HG02938 (cell line): ENCODE results near the gene C1QTNF1.

Source experiments
- ATAC-seq: cut with Tn5 transposase; IDR thresholded peaks from one replicate; pipeline ENCODE4 v1.9.1; 2021; ENCODE audit warnings: mild to moderate bottlenecking, moderate library complexity; ENCODE audit not compliant: unreplicated experiment

C1QTNF1 gene

GRCh38 chr17:79023886-79024771, at the start of gene C1QTNF1:
Gene C1QTNF1 (plus strand): TSS chr17:79024169. CDS start chr17:79043969, 19,800 bp downstream.
- no peak for ATAC-seq

- no peak for ATAC-seq
These were observed 49.1 kb upstream of the C1QTNF1 start for GRCh38 chr17:78974635-78975591.

GRCh38 chr17:78976907-78977680, 46.9 kb upstream of the C1QTNF1 start:
- no peak for ATAC-seq

- ATAC-seq: no peak
These were observed 46.4 kb upstream of the C1QTNF1 start for GRCh38 chr17:78977681-78977943.

GRCh38 chr17:78977997-78978973, 45.7 kb upstream of the C1QTNF1 start:
- no peak for ATAC-seq

GRCh38 chr17:78979780-78980623, 44.0 kb upstream of the C1QTNF1 start, which contains the start of gene LGALS3BP:
Gene LGALS3BP (minus strand): TSS chr17:78979923. CDS start chr17:78977191, 2,732 bp downstream.
- no peak for ATAC-seq

- ATAC-seq: no peak
These were observed 43.4 kb upstream of the C1QTNF1 start for GRCh38 chr17:78980624-78980972.

- ATAC-seq: no peak
These were observed 42.7 kb upstream of the C1QTNF1 start for GRCh38 chr17:78981010-78981888.

- ATAC-seq: no peak
These were observed 38.6 kb upstream of the C1QTNF1 start for GRCh38 chr17:78985395-78985794.

GRCh38 chr17:78986048-78986648, 37.8 kb upstream of the C1QTNF1 start:
- no peak for ATAC-seq

GRCh38 chr17:78986649-78987328, 37.2 kb upstream of the C1QTNF1 start:
- ATAC-seq: no peak

- ATAC-seq: no peak
These were observed 35.8 kb upstream of the C1QTNF1 start for GRCh38 chr17:78988152-78988551.

- no peak for ATAC-seq
These were observed 33.5 kb upstream of the C1QTNF1 start for GRCh38 chr17:78990349-78991016.

GRCh38 chr17:78991017-78991738, 32.8 kb upstream of the C1QTNF1 start:
- ATAC-seq: no peak

- ATAC-seq: no peak
These were observed 31.9 kb upstream of the C1QTNF1 start for GRCh38 chr17:78991906-78992532.
